Hepatocyte (in vitro differentiated cells): ENCODE measurements around the gene SNX18.

Experiments
- EZH2phosphoT487 ChIP-seq: fragments of 200-600 bp; sonication (generic); IDR thresholded peaks from one replicate; pipeline ENCODE4 v1.6.1; 2018; ENCODE audit warnings: antibody characterized with exemption, mild to moderate bottlenecking, low read depth, moderate library complexity; ENCODE audit not compliant: unreplicated experiment, severe bottlenecking
- TF ChIP-seq, protein P1 (sequence below): fragments of 200-600 bp; sonication (generic); IDR thresholded peaks from 2 replicates; pipeline ENCODE4 v1.5.1; 2016; ENCODE audit warnings: antibody characterized with exemption, mild to moderate bottlenecking; ENCODE audit not compliant: poor library complexity

- TF ChIP-seq, protein P1, sequence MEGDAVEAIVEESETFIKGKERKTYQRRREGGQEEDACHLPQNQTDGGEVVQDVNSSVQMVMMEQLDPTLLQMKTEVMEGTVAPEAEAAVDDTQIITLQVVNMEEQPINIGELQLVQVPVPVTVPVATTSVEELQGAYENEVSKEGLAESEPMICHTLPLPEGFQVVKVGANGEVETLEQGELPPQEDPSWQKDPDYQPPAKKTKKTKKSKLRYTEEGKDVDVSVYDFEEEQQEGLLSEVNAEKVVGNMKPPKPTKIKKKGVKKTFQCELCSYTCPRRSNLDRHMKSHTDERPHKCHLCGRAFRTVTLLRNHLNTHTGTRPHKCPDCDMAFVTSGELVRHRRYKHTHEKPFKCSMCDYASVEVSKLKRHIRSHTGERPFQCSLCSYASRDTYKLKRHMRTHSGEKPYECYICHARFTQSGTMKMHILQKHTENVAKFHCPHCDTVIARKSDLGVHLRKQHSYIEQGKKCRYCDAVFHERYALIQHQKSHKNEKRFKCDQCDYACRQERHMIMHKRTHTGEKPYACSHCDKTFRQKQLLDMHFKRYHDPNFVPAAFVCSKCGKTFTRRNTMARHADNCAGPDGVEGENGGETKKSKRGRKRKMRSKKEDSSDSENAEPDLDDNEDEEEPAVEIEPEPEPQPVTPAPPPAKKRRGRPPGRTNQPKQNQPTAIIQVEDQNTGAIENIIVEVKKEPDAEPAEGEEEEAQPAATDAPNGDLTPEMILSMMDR: no peak
- TF ChIP-seq EZH2phosphoT487: no peak
Measured at GRCh38 chr5:54539001-54539400, 21.4 kb downstream of the SNX18 start.
